ENCODE measurements around the gene PARD3. TPM values are rescaled to one million over a fixed set of nuclear protein-coding genes. Genes with fewer than 3 reads are reported as not detected.

The PARD3 gene
- total RNA-seq, 3 donors from 2014 or later (not counting 1 experiment from before 2014, with no cell fraction given), result 0.14 to 0.49 (median 0.38) TPM

DNA sequence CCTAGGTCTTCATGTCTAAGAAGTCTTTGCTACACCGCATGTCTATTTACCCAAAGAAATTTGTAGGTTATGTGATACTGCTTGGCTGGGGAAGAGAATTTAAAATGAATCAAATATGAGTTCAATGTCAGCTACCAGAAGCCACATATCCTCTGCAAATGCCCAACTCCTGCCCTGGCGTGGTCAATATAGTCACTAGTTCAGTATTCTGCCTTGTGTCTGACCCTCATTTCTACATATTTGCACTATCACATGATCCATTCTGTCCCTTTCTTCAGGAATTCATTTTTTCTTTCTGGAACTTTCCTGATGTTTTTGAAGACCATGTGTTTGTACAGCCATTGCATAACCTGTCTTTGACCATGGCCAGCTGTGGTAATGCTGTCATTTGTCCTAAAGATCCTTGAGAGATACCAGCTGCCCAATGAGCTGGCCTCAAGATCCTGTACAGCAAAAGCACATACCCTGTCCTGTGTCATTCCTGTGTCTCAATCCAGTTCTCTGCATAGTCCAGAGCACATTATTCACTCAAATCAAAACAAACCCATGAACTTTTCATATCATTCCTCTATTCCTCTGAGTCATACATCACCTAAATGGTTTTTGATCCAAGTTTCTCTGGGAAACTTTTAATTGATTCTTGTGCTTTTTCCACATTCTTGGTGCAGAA lies 524.5 kb downstream of the PARD3 start:
- ATAC-seq (no peak), DNase-seq (no peak)
- Histone ChIP-seq H3K9me3 (ENCODE audit: control insufficient read depth, insufficient read depth, low read length) (no peaks in the 10 kb centered on the region), H3K27ac (ENCODE audit: low read length) (no peak overlapping the region), H3K4me1 (ENCODE audit: control insufficient read depth, insufficient read depth, low read length) (no peaks in the 10 kb centered on the region), H3K27me3 (ENCODE audit: control insufficient read depth, insufficient read depth, low read length) (no peaks in the 10 kb centered on the region), H3K36me3 (ENCODE audit: control insufficient read depth, insufficient read depth, low read length) (no peaks in the 10 kb centered on the region), H3K4me3 (ENCODE audit: low read length) (no peak overlapping the region)
- Mint-ChIP-seq H3K4me1 (no peaks in the 10 kb centered on the region), H3K27me3 (ENCODE audit: low read depth in 2 of 2) (peaks cover 12 to 33% of the 10 kb centered on the region in 2 donors), H3K4me3 (no peak overlapping the region), H3K36me3 (no peaks in the 10 kb centered on the region), H3K9me3 (no peaks in the 10 kb centered on the region), H3K27ac (no peak overlapping the region)
- intact Hi-C loops (cut with micrococcal nuclease), result no loop called here
- 93% methylated on average over 1 of the region's 2 CpGs for WGBS (ENCODE audit: insufficient coverage)
- no peak for TF ChIP-seq CTCF (IDR thresholded peaks at IDR 0.05)

GRCh38 chr10:34288634-34289033 lies 526.5 kb downstream of the PARD3 start:
- ATAC-seq, result no peak
- Mint-ChIP-seq H3K36me3 (no peaks in the 10 kb centered on the region), H3K27me3 (ENCODE audit: low read depth in 2 of 2) (peaks cover 7 to 33% of the 10 kb centered on the region in 2 donors), H3K4me3 (no peak overlapping the region), H3K27ac (no peak overlapping the region), H3K9me3 (no peaks in the 10 kb centered on the region), H3K4me1 (no peaks in the 10 kb centered on the region)
- Histone ChIP-seq H3K4me3 (ENCODE audit: low read length) (no peak overlapping the region), H3K27me3 (ENCODE audit: control insufficient read depth, insufficient read depth, low read length) (no peaks in the 10 kb centered on the region), H3K4me1 (ENCODE audit: control insufficient read depth, insufficient read depth, low read length) (no peaks in the 10 kb centered on the region), H3K36me3 (ENCODE audit: control insufficient read depth, insufficient read depth, low read length) (no peaks in the 10 kb centered on the region), H3K27ac (ENCODE audit: low read length) (no peak overlapping the region), H3K9me3 (ENCODE audit: control insufficient read depth, insufficient read depth, low read length) (no peaks in the 10 kb centered on the region)
- DNase-seq, result no peak
- intact Hi-C loops (cut with micrococcal nuclease), result no loop called here
- TF ChIP-seq CTCF (IDR thresholded peaks at IDR 0.05), result no peak
- WGBS (ENCODE audit: insufficient coverage), result 79% methylated on average over 3 of the region's 3 CpGs

- DNase-seq, result no peak
- Histone ChIP-seq H3K36me3 (ENCODE audit: control insufficient read depth, insufficient read depth, low read length) (no peaks in the 10 kb centered on the region), H3K9me3 (ENCODE audit: control insufficient read depth, insufficient read depth, low read length) (no peaks in the 10 kb centered on the region), H3K27ac (ENCODE audit: low read length) (no peak overlapping the region), H3K4me1 (ENCODE audit: control insufficient read depth, insufficient read depth, low read length) (no peaks in the 10 kb centered on the region), H3K27me3 (ENCODE audit: control insufficient read depth, insufficient read depth, low read length) (no peaks in the 10 kb centered on the region), H3K4me3 (ENCODE audit: low read length) (no peak overlapping the region)
- Mint-ChIP-seq H3K27me3 (ENCODE audit: low read depth in 2 of 2) (peaks cover 7 to 26% of the 10 kb centered on the region in 2 donors), H3K9me3 (no peaks in the 10 kb centered on the region), H3K4me1 (no peaks in the 10 kb centered on the region), H3K27ac (no peak overlapping the region), H3K4me3 (no peak overlapping the region), H3K36me3 (no peaks in the 10 kb centered on the region)
- WGBS (ENCODE audit: insufficient coverage), result 80% methylated on average over 3 of the region's 3 CpGs
- intact Hi-C loops (cut with micrococcal nuclease), result no loop called here
- TF ChIP-seq CTCF (IDR thresholded peaks at IDR 0.05), result no peak
- no peak for ATAC-seq
Observed at GRCh38 chr10:34286136-34286739, 528.9 kb downstream of the PARD3 start.
